WTC11 (cell line): ENCODE results near the gene ZFYVE19. TPM values are rescaled to one million over a fixed set of nuclear protein-coding genes. Genes with fewer than 3 reads are reported as not detected.

Experiments
- ATAC-seq: fragments of 200-7000 bp; cut with Tn5 transposase; 2 replicates; pipeline ENCODE4 v1.10.0; 2021; ENCODE audit warnings: mild to moderate bottlenecking, moderate library complexity
- CTCF ChIA-PET: fragments of 300-600 bp; sonication (Branson Sonifier 250); formaldehyde crosslinking; loops from one replicate; lab custom pipeline; 2021; ENCODE audit warnings: antibody characterized with exemption; lab: Charles Lee
- POLR2A ChIA-PET: fragments of 350-600 bp; sonication (Branson Sonifier 250); formaldehyde crosslinking; loops from one replicate; lab custom pipeline; 2021; ENCODE audit warnings: antibody characterized with exemption; lab: Charles Lee
- DNase-seq: peaks from one replicate; pipeline ENCODE4 v3.0.0; 2021; ENCODE audit warnings: low spot score
- H3K27ac Mint-ChIP-seq: 2 replicates; pipeline ENCODE4 v1.8.0; 2021; ENCODE audit warnings: mixed read lengths
- H3K27me3 Mint-ChIP-seq: 2 replicates; pipeline ENCODE4 v1.8.0; 2021; ENCODE audit warnings: low read depth, mild to moderate bottlenecking, moderate library complexity, mixed read lengths
- H3K36me3 Mint-ChIP-seq: 2 replicates; pipeline ENCODE4 v1.8.0; 2021; ENCODE audit warnings: mixed read lengths
- H3K4me1 Mint-ChIP-seq: 2 replicates; pipeline ENCODE4 v1.8.0; 2022; ENCODE audit warnings: mixed read lengths
- H3K4me3 Mint-ChIP-seq: 2 replicates; pipeline ENCODE4 v1.8.0; 2021; ENCODE audit warnings: mild to moderate bottlenecking, moderate library complexity, mixed read lengths
- H3K9me3 Mint-ChIP-seq: 2 replicates; pipeline ENCODE4 v1.8.0; 2021; ENCODE audit warnings: mixed read lengths
- HMGA2 ChIP-seq: fragments of 250-450 bp; sonication (Bioruptor Pico); IDR thresholded peaks from 2 replicates; pipeline ENCODE4 v1.4.0; 2021; ENCODE audit warnings: mild to moderate bottlenecking, moderate library complexity
- NFATC4 ChIP-seq: fragments of 250-450 bp; sonication (Bioruptor Pico); IDR thresholded peaks from 2 replicates; pipeline ENCODE4 v1.9.0; 2021; ENCODE audit warnings: mild to moderate bottlenecking
- NR2C2 ChIP-seq: sonication (generic); formaldehyde crosslinking; IDR thresholded peaks from 2 replicates; pipeline ENCODE4 v1.8.0; 2022; ENCODE audit warnings: mild to moderate bottlenecking, missing genetic modification reagents
- PRRX2 ChIP-seq: fragments of 250-450 bp; sonication (Bioruptor Pico); IDR thresholded peaks from 2 replicates; pipeline ENCODE4 v1.8.0; 2021; ENCODE audit warnings: mild to moderate bottlenecking
- SMAD3 ChIP-seq: sonication (generic); formaldehyde crosslinking; IDR thresholded peaks from 2 replicates; pipeline ENCODE4 v1.8.0; 2022; ENCODE audit warnings: missing genetic modification reagents, mild to moderate bottlenecking, borderline replicate concordance
- SMAD4 ChIP-seq: sonication (generic); formaldehyde crosslinking; IDR thresholded peaks from 2 replicates; pipeline ENCODE4 v1.8.0; 2022; ENCODE audit warnings: mild to moderate bottlenecking, missing genetic modification reagents
- SP1 ChIP-seq: sonication (generic); formaldehyde crosslinking; conservative IDR thresholded peaks from 2 replicates; pipeline ENCODE4 v1.8.1; 2022; ENCODE audit warnings: missing genetic modification reagents
- TEAD4 ChIP-seq: sonication (generic); formaldehyde crosslinking; IDR thresholded peaks from 2 replicates; pipeline ENCODE4 v1.8.0; 2022; ENCODE audit warnings: mild to moderate bottlenecking, missing genetic modification reagents
- TP53 ChIP-seq: sonication (generic); formaldehyde crosslinking; IDR thresholded peaks from 2 replicates; pipeline ENCODE4 v1.8.1; 2023; ENCODE audit warnings: mild to moderate bottlenecking, missing genetic modification reagents
- ZNF219 ChIP-seq: sonication (generic); formaldehyde crosslinking; IDR thresholded peaks from 2 replicates; pipeline ENCODE4 v1.8.0; 2023; ENCODE audit warnings: missing genetic modification reagents, mild to moderate bottlenecking, borderline replicate concordance
- ZNF263 ChIP-seq: sonication (generic); formaldehyde crosslinking; IDR thresholded peaks from 2 replicates; pipeline ENCODE4 v1.8.1; 2022; ENCODE audit warnings: low read depth, mild to moderate bottlenecking, moderate library complexity, missing genetic modification reagents
- ZNF317 ChIP-seq: sonication (generic); formaldehyde crosslinking; IDR thresholded peaks from 2 replicates; pipeline ENCODE4 v1.8.1; 2023; ENCODE audit warnings: low read depth, mild to moderate bottlenecking, moderate library complexity, missing genetic modification reagents, borderline replicate concordance
- total RNA-seq: library from RNA; stranded (reverse); gene quantifications from 3 replicates; pipeline ENCODE4 v1.2.3, GENCODE V29; 2021
- TF ChIP-seq, protein P1 (sequence below): sonication (generic); formaldehyde crosslinking; IDR thresholded peaks from 2 replicates; pipeline ENCODE4 v1.8.0; 2022; ENCODE audit warnings: mild to moderate bottlenecking, missing genetic modification reagents
- TF ChIP-seq, protein P2 (sequence below): sonication (generic); formaldehyde crosslinking; conservative IDR thresholded peaks from 2 replicates; pipeline ENCODE4 v1.8.1; 2023; ENCODE audit warnings: mild to moderate bottlenecking, low read depth, missing genetic modification reagents, moderate library complexity
- TF ChIP-seq, protein P3 (sequence below): sonication (generic); formaldehyde crosslinking; conservative IDR thresholded peaks from 2 replicates; pipeline ENCODE4 v1.8.1; 2022; ENCODE audit warnings: mild to moderate bottlenecking, missing genetic modification reagents
- TF ChIP-seq, protein P4 (sequence below): sonication (generic); formaldehyde crosslinking; IDR thresholded peaks from 2 replicates; pipeline ENCODE4 v1.8.0; 2022; ENCODE audit warnings: mild to moderate bottlenecking, missing genetic modification reagents

ZFYVE19 gene
- total RNA-seq, 1 experiment from 2014 or later: 18.9 TPM

DNA sequence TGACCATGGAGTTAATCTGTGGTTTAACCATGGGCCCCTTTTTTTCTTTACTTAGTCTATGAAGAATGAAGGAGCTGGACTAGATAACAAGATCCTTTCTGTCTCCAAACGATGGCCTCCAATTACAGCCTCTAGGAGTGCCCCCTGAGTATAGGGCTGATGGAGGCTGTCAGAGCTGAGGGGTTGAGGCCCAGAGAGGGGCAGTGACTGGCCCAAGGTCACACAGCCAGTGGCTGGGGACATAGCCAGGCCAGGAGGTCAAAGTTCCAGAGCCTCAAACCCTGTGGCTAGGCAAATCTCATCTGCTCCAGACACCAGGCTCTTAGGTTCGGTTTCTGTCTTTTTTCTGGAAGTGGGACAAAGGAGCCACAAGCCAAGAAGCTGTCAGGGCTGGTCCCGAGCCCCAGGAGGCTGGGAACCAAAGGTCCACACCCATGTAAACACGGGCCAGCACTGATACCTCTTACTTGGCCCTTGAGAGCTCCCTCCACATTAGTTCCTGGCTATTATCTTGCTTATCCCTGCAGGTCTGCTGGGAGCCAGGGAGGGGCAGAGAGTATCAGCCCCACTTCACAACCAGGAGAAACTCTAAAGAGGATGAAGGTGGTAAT lies 56.9 kb downstream of the ZFYVE19 start:
- DNase-seq: no peak
- ChIA-PET POLR2A (no interaction called here), CTCF (interaction anchor here (3.0 to 10.0 kb wide), 2 partner anchors 28 to 33 kb away, joined by 14 to 500 read pairs; partner anchors contain the start of gene VPS18)
- ATAC-seq: no peak
- peaks cover 9% of the 10 kb centered on the region for H3K4me1 Mint-ChIP-seq
- no peak overlapping the region for H3K27ac Mint-ChIP-seq
- H3K9me3 Mint-ChIP-seq: no peaks in the 10 kb centered on the region
- no peak overlapping the region for H3K4me3 Mint-ChIP-seq
- no peak for TF ChIP-seq HMGA2
- no peak for TF ChIP-seq NR2C2 (CRISPR knock-in tag)
- TF ChIP-seq, protein P1, sequence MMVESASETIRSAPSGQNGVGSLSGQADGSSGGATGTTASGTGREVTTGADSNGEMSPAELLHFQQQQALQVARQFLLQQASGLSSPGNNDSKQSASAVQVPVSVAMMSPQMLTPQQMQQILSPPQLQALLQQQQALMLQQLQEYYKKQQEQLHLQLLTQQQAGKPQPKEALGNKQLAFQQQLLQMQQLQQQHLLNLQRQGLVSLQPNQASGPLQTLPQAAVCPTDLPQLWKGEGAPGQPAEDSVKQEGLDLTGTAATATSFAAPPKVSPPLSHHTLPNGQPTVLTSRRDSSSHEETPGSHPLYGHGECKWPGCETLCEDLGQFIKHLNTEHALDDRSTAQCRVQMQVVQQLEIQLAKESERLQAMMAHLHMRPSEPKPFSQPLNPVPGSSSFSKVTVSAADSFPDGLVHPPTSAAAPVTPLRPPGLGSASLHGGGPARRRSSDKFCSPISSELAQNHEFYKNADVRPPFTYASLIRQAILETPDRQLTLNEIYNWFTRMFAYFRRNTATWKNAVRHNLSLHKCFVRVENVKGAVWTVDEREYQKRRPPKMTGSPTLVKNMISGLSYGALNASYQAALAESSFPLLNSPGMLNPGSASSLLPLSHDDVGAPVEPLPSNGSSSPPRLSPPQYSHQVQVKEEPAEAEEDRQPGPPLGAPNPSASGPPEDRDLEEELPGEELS (CRISPR knock-in tag): no peak
- no peak for TF ChIP-seq ZNF317 (CRISPR knock-in tag)
- no peak for TF ChIP-seq NFATC4
- TF ChIP-seq, protein P2, sequence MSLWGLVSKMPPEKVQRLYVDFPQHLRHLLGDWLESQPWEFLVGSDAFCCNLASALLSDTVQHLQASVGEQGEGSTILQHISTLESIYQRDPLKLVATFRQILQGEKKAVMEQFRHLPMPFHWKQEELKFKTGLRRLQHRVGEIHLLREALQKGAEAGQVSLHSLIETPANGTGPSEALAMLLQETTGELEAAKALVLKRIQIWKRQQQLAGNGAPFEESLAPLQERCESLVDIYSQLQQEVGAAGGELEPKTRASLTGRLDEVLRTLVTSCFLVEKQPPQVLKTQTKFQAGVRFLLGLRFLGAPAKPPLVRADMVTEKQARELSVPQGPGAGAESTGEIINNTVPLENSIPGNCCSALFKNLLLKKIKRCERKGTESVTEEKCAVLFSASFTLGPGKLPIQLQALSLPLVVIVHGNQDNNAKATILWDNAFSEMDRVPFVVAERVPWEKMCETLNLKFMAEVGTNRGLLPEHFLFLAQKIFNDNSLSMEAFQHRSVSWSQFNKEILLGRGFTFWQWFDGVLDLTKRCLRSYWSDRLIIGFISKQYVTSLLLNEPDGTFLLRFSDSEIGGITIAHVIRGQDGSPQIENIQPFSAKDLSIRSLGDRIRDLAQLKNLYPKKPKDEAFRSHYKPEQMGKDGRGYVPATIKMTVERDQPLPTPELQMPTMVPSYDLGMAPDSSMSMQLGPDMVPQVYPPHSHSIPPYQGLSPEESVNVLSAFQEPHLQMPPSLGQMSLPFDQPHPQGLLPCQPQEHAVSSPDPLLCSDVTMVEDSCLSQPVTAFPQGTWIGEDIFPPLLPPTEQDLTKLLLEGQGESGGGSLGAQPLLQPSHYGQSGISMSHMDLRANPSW (CRISPR knock-in tag): no peak
- TF ChIP-seq TEAD4 (CRISPR knock-in tag): no peak
- TF ChIP-seq, protein P3, sequence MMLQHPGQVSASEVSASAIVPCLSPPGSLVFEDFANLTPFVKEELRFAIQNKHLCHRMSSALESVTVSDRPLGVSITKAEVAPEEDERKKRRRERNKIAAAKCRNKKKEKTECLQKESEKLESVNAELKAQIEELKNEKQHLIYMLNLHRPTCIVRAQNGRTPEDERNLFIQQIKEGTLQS: no peak
- TF ChIP-seq ZNF263 (CRISPR knock-in tag): no peak
- no peak for TF ChIP-seq SMAD3 (CRISPR knock-in tag)
- TF ChIP-seq, protein P4, sequence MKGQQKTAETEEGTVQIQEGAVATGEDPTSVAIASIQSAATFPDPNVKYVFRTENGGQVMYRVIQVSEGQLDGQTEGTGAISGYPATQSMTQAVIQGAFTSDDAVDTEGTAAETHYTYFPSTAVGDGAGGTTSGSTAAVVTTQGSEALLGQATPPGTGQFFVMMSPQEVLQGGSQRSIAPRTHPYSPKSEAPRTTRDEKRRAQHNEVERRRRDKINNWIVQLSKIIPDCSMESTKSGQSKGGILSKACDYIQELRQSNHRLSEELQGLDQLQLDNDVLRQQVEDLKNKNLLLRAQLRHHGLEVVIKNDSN: no peak
- TF ChIP-seq SP1 (CRISPR knock-in tag): no peak
- TF ChIP-seq TP53 (CRISPR knock-in tag): no peak
- no peak for TF ChIP-seq PRRX2
- TF ChIP-seq ZNF219 (CRISPR knock-in tag): no peak
- no peak for TF ChIP-seq SMAD4
- no peaks in the 10 kb centered on the region; the same call in 1 of the 2 replicates for H3K27me3 Mint-ChIP-seq
- no peaks in the 10 kb centered on the region for H3K36me3 Mint-ChIP-seq

Other genes with a start within 250 kb of the ZFYVE19 start
- gene CCDC32, start 242.0 kb upstream of the ZFYVE19 start, total RNA-seq: 12.8 to 15.6 TPM (median 13.7 TPM) in 3 replicates
- gene RPUSD2, start 237.8 kb upstream of the ZFYVE19 start, total RNA-seq: 28.5 to 34.2 TPM (median 30.8 TPM) in 3 replicates
- 18.4 to 24.0 TPM (median 21.1 TPM) in 3 replicates for gene KNL1, start 212.8 kb upstream of the ZFYVE19 start, total RNA-seq
- gene RAD51, start 111.9 kb upstream of the ZFYVE19 start, total RNA-seq: 29.7 to 36.4 TPM (median 31.0 TPM) in 3 replicates
- gene RMDN3, start 51.8 kb upstream of the ZFYVE19 start, total RNA-seq: 21.7 to 25.9 TPM (median 22.8 TPM) in 3 replicates
- gene GCHFR, start 43.0 kb upstream of the ZFYVE19 start, total RNA-seq: 42.3 to 63.8 TPM (median 62.9 TPM) in 3 replicates
- 0.46 to 0.92 TPM (median 0.72 TPM) in 3 replicates for gene C15orf62, start 37.1 kb upstream of the ZFYVE19 start, total RNA-seq
- 49.8 to 53.0 TPM (median 50.2 TPM) in 3 replicates for gene DNAJC17, start 384 bp downstream of the ZFYVE19 start, total RNA-seq
- 0.25 TPM in 1 of 3 replicates, not detected in the others for gene PPP1R14D, start 21.6 kb downstream of the ZFYVE19 start, total RNA-seq
- 140 to 153 TPM (median 144 TPM) in 3 replicates for gene SPINT1, start 37.0 kb downstream of the ZFYVE19 start, total RNA-seq
- gene RHOV, start 67.1 kb downstream of the ZFYVE19 start, total RNA-seq: 5.0 to 5.4 TPM (median 5.1 TPM) in 3 replicates
- 22.0 to 27.3 TPM (median 24.1 TPM) in 3 replicates for gene VPS18, start 87.4 kb downstream of the ZFYVE19 start, total RNA-seq
- 0.94 to 1.6 TPM (median 1.1 TPM) in 3 replicates for gene DLL4, start 122.3 kb downstream of the ZFYVE19 start, total RNA-seq
- 17.2 to 31.0 TPM (median 17.7 TPM) in 3 replicates for gene CHAC1, start 146.4 kb downstream of the ZFYVE19 start, total RNA-seq